CD4-positive, alpha-beta T cell treated with Interferon alpha-2 for 1 hour (primary cell): ENCODE results near the gene INF2.
"Not testable (repeated sequence)": the region's sequence is repeated elsewhere in the genome, so short reads cannot be mapped to it uniquely, and the experiment has no call there.

Source experiments
- DNase-seq, 2 donors: peaks; one replicate each; pipeline ENCODE4 v3.0.0-alpha.2; 2020 to 2022

INF2 gene

DNA sequence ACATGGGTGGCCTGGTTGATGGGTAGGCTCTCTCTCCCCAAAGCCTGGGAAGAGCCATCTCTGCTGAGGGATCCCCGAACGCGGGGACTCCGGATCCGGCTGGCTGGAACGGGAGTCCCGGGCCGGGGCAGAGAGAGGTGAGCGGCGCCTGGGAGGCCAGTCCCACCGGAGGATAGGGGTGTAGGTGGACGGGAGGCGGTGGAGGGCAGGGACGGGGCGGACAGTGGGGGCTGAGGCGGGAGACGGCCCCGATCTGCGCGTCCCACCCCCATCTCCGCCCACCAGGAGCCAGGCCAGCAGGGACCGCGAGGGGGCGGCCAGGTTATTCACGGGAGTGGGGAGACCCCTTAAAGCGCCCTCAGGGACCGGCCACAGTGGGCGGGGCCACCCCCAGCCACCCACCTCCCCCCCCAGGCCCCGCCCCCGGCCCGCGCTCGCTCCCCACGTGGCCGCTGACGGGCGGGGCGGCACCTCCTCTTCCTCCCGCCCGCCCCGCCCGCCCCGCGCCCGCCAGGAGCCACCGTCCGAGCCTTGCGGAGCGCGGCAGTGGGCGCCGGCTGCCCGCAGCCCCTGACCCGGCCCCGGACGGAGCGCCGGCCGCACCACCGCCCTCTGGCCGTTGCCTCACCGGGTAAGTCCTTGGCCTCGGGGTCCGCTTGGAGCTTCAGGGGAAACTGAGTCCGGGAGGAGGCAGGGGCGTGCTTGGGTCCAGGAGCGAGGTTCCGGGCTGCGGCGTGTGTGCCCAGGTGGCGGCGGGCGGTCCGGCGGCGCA, at the start of gene INF2:
TSS of gene INF2 (plus strand) at position 510 of the 772 bp plus-strand sequence. CDS start 11,748 bp downstream, outside the sequence.
- DNase-seq, result peak; percentile 54 to 61

DNA sequence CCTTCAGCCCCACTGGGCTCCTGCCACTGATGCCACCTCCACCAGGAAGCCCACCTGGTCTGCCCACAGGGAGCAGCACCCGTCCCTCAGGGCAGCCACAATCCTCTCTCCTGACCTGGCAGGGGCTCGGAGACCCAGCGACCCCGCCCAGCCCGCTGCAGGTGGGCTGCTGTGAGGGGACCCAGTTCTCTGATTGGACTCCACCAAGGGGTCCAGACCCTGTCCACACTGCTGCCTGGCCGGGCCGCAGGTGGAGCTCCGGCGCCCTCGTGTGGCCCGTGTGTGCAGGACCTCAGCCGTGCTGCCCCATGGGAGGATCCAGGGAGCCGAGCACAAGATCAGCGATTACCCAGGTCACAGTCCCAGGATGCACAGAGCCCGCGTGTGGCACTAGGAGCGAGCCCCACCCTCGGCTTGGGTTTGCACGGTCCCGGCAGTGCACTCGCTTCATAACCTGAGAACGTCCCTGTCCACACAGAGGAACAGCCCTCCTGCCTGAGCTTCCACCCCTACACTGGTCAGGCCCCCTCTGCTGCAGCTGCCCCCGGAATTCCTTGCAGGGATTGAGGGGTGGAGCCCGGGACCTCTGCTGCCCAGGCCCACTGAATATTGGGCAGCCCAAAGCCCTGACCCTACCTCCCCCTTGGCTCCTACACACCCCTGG, 49.4 kb upstream of the INF2 start:
- DNase-seq, result peak; percentile 39 to 49

DNA sequence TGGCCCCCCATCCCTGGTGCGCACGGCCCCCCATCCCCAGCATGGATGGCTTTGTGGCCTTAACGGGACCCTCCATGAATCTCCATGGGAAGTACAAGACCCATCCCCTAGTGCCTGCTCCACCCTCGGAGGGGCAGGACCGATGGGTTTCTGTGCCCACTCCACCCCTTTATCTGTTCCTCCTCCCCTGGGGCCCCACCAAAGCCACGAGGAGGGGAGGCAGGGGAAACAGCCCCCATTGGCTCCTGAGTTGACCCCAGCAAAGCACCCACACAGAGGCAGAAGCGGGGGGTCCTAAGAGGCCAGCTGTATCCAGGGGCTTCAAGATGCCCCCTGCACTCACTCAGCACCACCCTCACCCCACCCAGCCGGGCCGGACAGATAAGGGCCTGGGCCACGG, 48.7 kb upstream of the INF2 start:
- DNase-seq, result no peak

DNA sequence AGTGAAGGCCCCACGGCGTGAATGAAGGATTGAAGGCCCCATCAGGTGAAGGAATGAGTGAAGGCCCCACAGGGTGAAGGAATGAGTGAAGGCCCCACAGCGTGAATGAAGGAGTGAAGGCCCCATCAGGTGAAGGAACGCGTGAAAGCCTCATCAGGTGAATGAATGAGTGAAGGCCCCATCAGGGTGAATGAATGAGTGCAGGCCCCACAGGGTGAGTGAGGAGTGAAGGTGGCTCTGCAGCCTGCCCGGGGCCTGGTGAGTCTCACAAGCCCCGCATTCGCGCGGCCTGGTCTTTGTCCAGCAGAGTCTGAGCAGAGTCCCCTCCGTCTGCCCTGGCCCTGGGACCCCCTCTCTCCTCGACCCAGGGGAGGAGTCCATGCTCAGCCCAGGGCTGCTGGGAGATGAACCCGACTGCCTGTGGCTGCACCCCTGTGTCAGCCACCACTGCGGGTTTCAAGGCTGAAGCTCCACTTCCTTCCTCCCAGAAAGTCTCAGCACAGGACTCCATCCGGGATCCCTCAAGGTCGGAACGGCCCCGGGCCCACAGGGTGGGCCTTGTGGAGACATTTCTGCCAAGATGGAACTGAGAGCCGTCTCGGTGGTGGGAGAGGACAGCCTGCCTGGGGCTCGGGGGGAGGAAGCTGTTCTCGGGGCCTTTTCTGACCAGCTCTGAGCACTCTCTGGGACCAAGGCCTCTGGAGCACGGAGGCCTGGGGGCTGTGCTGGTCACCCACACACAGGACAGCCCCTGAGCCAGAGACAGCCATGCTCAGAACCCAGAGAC, 47.5 kb upstream of the INF2 start:
- DNase-seq, result no peak

DNA sequence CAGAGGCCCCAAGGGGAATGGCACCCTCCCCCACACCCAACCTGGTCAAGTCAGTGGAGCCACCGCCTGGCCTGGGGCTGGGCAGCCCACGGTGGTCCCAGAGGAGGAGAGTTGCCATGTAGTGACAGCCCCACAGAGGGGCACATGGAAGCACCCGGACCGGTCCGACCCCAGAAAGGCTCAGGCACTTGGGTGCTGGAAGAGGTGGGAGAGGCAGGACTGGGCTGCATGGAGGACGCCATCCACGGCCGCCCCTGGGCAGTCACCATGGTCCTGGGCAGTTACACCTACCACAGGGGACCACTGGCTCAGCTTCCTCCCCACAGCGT, 46.9 kb upstream of the INF2 start:
- no peak for DNase-seq

DNA sequence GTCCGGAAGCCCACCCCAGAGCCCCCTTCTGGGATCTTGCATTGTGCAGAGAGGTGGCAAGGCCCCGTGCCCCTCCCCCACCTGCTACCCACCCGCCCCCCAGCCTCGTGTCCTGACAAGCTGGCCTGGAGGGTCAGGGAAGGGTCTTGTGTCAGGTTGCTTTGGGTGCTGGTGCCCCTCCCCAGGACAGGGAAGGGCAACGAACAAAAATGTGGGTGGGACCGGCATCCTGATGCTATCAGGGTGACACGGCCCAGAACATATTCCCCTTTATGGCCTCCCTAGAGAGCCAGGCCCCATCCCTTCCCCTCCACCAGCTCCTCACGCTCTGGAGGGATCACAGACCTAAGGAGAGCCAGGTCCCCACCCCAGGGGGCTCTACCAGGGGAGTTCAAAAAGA, 46.1 kb upstream of the INF2 start:
- no peak for DNase-seq

DNA sequence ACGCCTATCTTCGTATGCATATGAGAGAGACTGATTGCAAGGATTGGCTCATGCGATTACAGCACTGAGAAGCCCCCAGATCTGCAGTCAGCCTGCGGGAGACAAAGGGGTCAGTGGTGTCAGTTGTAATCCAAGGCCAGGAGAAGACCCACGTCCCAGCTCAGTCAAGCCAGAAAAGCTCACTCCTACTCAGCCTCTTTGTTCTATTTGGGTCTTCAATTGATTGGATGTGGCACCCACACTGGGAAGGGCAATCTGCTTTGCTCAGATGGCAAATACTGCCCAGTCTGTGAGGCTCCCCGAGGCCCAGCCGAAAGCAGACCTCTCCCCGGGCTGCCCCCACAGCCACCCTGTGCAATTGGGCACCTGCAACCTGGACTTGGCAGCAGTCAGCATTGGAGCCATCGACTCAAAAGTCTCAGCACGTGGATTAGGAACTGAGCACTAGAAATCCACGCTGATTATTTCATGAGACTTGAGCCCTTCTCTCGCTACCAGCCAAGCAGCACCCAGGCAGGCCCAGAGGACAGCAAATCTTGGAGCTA, 45.3 kb upstream of the INF2 start:
- DNase-seq, result no peak

DNA sequence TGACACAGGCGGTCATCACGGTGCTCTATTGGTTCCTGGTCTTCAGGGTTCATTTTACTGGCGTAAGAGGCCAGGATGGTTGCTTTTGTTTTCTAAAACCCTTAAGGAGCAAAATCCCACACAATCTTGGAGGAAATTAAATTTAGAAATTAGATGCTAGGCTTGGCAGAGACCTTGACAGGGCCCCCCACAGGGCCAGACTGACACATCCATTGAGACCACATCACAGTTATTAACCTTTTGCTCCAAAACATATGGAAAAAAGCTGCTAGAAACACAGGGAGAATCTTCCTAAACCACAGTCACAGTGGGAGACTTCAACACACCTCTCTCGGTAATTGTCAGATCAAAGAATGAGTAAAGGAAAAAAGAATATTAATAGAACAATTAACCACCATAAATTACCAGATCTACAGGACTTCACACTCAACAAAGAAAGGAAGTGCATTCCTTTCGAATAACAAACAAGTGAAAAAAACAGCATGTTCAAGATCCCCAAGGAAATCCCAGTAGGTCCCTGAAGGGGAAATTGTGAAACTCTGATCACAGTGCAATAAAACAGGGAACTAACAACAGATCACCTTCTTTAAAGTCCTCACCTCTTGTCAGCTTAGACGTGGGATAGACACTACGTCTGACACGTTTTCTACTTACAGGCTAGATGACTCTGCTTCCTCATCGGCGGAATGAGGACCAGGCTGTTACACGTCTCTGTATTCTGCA, 44.6 kb upstream of the INF2 start:
- DNase-seq, result no peak

DNA sequence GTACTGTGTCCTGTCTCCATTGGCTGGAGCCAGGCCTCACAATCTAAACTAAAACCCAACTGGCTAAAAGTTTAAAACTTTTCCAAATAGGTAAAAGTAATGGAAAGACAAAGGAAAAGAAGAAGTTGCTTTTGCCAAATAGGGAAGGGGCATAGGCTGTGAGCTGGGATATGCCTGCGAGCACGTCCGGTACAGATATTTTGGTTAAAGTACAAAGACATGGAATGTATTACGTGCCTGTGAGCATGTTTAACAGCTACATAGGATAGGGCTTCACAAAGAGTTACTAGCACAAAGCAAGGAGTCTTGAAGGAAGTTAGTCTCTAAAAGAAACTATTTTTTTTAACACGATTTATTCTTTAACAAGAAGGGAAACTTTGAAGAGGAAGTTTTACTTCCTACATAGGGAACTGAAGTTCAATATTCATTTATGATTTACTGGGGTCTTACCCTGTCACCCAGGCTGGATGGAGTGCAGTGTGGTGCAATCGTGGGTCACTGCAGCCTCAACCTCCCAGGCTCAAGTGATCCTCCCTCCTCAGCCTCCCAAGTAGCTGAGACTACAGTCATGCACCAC, 41.9 kb upstream of the INF2 start:
- no peak for DNase-seq

DNA sequence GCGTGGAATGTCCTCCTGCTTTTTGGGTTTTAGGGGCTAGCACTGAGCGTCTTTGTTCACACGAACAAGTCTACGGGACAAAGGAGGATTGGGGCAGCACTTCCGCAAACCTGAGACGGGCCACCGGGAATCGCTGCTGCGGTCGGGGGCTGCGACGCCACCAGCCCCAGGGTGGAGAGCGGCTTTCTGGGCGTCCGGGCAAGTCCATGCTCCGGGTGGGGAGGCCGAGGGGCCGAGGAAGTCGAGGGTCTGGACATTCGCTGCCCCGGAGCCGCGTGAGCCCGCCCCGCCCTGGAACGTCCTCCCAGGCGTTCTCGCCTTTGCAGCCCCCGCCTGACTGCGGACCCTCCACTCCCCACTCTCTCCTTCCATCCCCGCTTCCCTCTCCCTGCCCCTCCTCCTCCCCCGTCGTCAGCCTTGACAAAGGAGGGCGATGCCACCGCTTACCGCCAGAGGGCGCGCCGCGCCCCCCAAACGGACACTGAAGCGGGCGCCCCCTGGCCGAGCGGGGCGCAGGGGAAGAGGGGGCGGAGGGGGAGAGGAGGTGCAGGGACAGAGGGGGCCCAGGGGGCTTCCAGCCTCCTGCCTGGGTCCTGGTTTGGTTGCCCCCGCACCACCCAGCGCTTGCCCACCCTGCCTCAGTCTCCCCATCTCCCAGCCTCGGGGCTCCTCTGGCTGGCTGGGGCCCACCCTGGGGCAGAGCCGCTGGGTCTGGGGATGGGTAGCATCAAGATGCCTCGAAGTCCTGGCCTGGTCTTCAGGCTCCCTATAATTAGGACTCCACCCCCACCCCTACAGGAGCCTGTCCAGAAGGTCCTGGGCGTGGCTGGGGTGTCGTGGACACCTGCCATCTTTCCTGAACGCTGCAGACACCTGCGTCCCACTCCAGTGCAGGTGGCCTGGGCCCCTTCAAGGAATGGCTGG, 39.1 kb upstream of the INF2 start:
- DNase-seq, result peak; percentile 60 to 64

DNA sequence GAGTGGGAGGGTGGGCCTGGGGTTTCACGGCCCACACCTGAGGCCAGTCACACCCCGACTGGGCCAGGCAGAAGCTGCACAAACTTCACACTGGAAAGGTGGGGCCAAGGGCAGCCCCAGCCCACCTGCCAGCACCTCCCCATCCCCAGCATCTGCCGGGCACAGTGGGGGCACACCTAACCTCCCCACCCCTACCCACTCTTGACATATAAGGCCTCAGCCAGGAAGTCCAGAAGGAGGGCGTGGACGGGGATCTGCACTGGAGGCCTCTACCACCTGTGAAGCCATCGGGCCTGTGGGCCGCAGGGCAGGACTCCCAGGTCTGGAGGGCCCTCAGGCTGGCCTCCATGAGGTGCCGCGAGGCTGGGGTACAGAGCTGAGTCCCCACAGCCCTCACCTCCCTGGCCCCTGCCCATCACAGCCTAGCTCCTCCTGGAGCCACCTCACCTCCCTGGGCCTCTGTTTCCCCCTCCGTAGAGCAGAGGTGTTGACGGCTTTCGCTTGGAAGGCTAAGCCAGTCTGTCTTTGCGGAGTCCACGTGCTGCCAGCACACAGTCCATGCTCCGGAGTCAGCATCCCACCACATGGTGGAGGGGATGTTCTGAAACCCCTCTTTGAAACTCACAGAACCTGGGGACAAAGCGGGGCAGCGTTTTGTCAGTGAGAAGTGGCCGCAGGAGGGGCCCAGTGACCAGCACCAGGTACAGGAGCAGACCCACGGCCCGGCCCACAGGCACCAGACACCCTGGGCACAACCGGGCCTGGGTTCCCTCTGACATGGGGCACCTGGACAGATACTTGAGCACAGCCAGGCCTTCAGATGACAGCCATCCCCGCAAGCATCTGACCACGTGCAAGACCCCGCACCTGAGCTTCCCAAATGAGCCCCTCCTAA, 38.2 kb upstream of the INF2 start:
- no peak for DNase-seq

DNA sequence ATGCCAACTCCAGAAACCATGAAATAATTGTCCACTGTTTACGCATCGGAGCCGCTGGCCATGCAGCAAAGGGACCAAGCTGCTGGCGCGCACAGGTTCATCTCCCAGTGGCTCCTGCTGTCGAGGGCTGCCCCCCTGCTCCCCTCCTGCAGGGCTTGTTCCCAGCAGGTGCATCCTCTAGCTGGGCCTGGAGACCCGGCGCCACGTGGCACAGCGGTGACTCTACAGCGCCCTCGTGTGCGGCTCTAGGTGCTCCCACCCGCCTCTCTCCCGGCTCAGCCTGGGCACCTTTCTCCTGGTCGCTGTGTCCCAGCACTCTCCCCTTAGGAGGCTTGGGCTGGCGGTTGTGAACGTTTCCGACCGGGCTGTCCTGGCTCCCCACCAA, 37.5 kb upstream of the INF2 start:
- no peak for DNase-seq

DNA sequence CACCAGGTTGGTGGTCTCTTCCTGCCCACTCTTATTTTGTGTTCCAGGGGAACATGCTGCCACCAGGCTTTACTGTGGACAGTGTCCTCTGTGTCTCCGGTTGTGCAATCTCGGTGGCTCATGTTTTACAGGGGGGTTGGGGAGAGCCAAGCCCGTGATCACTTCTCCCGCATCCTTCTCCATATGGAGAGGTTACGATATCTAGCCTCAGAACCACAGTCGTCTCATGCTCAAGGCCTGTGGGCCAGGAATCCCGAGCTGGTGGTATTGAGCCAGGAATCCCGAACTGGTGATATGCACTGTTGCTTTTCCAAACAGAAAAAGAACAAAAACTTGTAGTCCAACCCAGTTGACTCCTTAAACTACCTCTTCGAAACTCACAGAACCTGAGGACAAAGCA, 37.0 kb upstream of the INF2 start:
- no peak for DNase-seq

DNA sequence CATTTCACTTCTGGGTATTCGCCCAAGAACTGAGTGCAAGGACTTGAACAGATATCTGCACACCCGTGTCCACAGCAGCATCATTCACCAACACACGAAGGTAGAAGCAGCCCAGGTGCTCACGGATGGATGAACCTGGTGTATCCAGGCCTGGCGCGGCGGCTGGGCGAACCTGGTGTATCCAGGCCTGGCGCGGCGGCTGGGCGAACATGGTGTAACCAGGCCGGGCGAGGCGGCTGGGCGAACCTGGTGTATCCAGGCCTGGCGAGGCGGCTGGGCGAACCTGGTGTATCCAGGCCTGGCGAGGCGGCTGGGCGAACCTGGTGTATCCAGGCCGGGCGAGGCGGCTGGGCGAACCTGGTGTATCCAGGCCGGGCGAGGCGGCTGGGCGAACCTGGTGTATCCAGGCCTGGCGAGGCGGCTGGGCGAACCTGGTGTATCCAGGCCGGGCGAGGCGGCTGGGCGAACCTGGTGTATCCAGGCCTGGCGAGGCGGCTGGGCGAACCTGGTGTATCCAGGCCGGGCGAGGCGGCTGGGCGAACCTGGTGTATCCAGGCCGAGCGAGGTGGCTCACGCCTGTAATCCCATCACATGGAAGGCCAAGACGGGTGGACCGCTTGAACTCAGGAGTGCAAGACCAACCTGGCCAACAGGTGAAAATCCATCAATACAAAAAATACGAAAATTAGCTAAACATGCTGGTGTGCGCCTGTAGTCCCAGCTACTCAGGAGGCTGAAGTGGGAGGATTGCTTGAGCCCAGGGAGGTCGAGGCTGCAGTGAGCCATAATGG, 36.1 kb upstream of the INF2 start:
- not testable (repeated sequence) for DNase-seq

DNA sequence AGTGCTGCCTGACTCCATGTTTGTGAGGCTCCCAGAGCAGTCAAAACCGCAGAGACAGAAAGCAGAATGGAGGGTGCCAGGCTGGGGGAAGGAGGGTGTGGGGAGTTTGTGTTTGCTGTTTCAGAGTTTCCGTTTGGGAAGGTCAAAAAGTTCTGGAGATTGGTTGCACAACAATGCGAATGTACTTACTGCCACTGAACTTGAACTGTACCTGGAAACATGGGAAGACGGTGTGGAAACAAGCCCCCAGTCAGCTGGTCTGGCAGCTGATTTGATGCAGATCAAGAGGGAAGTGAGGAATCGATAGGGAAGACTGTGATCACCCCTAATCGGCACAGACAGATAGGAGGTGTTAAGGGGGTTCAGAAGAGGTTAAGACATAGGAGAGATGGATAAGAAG, 35.3 kb upstream of the INF2 start:
- no peak for DNase-seq

DNA sequence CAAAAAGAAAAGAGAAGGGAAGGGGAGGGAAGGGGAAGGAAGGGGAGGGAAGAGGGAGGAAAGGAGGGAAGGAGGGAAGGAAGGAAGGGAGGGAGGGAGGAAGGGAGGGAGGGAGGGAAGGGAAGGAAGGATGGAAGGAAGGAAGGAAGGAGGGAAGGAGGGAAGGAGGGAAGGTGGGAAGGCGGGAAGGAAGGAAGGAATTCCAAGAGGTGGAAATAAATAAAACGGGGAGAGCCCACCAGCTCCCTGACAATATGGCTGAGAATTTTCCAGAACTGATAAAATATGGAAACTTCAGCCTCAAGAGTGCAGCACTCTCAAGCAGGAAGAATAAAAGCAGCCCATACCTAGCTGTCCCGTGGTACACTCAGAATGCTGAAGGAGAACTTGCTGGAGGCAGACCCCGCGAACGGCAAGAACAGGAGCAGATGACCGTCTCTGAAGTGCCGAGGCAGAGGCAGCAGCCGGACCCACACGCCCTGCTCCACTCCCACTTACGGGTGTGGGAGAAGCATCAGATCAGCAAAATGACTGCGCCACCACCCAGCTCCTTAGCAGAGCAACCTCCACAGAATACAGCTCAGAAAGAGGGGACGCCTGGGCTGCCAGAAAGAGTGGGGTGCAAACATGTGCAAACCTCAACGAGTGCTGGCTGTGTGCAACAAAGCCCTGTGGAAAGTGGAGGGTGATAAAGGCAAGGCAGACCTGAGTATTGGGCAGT, 34.1 kb upstream of the INF2 start:
- no peak for DNase-seq

DNA sequence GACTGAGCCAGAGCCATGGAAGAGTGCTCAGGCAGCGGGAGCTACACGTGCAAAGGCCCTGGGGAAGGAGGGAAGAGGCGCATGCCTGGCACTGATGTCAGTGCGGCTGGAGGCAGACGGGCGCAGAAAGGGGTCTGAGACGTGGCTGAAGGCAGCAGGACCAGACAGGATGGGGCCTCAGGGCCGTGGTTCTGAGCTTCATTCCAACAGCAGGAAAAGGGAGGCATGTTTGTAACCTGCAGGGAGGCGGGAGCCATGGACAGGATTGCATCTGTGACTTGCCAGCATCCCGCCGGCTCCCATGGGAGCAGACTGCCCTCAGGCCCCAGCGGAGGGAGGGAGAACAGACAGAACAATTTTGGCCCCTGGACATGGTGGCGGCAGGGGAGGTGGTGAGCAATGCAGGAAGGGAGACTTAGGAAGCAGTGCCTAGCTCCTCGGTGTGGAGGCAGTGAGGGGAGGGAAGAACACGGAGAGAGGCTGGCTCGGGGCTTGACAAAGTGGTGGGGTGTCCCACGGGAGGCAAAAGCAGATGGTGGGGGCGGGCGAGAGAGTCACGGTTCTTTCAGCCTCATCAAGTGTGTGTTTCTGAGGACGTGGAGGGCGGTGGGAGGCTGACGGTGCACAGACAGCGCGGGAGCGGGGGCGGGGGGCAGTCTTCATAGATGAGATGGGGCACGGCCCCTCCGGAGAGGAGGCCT, 33.3 kb upstream of the INF2 start:
- no peak for DNase-seq

DNA sequence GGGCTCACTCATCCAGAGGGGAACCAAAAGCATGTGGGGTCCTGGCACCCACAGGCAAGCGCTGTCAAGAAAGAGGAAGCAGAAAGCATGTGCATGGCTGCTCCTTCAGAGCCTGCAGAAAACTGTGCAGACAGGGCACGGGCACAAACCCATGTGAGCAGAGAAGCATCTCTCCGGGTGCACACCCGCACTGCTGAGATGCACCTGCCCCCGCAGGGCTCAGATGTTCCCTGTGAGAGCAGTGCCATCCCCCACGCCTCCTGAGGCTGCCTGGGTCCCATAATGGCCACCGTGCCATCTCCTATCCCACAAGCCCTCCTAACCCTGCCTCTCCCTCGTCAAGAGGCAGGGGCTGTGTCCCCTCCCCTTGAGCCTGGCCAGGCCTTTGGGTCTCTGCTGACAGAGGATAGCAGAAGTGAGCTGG, 32.3 kb upstream of the INF2 start:
- DNase-seq, result peak in 1 of 2 donors; percentile 73
